NCI-H82 treated with DMSO at 0.1 percent for 48 hours (cell line): ENCODE data around the gene STAT4.

Experiments
- DNase-seq: peaks from one replicate; lab custom pipeline; 2025; ENCODE audit not compliant: unreplicated experiment; lab: John Stamatoyannopoulos, UW

Gene STAT4

DNA sequence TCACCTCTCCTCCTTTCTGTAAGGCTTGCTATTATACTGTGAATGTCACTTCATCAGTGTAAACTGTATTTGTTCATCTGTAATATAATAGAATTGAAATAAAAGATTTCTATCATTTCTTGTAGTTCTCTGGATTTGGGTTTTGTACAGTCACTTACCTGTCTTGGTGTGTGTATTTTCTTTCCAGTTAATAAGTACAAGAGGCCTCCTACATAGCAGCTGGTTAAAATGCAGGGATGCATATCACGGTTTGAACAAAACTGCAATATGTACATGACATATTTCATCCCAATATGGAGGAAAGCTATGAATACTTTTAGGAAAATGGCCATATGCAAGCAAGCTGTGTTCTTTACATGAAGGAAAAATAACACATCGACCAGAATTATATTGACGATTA, 131.4 kb downstream of the STAT4 start:
- no peak for DNase-seq

DNA sequence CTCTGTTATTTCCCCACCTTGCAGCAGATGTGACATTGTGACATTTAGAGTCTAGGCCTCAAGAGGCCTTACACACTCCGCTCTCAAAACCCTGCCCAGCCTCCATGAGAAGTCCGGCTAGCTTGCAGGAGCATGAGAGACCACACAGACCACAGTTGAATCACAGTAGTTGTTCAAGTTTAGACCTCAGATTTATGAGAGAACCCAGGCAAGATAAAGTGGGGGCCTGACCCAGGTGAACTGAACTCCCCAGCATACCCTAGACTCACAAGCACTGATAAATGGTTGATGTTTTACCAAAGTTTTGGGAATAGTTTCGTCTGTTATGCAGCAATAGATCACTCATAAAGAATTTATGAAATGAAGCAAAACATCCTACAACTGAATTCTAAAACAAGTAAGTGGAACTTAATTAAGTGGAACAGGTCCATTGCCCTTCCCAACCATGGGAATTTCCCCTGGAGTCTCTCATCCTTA, 132.1 kb downstream of the STAT4 start:
- no peak for DNase-seq

DNA sequence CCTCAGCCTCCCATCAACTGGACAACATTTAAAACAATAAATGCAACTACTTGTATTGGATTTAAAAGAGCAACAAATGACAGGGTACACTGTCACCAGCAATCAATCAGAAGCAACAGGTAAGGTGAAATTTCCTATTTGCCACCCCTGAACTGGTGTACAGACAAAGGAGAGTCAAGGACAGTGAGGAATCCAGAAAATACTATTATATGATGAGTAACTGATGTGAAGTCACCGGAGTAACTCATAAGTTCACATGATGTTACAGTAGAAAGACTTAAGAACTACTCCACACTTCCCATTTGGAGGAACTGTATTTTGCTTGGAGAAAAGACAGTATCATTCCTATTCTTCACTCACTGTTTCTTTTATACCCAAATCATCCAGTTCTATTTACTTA, 132.7 kb downstream of the STAT4 start:
- no peak for DNase-seq

DNA sequence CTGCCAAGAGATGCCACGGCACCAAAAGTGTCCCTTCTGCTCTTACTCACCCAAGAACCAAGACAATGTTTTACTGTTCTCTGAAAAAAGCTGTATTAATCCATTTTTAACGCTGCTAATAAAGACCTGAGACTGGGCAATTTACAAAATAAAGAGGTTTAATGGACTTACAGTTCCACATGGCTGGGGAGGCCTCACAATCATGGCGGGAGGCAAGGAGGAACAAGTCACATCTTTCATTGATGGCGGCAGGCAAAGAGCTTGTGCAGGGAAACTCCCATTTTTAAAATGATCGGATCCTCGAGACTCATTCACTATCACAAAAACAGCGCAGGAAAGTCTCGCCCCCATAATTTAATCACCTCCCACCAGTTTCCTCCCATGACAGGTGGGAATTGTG, 135.0 kb downstream of the STAT4 start:
- no peak for DNase-seq

DNA sequence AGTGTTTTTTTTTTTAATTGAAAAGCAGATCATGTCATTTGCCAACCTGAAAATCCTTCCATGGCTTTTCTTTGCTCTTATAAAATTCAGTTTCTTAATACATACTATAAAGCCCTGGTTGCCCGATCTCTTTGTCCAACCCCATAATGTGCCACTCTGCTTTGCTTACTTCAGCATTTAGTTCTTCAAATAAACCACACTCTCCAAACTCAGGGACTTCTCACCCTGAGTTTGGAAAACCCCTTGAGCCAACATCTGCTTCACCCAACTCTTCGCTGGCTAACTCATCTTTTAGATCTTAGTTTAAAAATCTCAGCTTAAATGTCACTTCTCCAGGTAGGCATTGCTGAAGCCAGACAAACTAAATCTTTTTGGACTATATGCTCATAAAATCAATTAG, 135.6 kb downstream of the STAT4 start:
- no peak for DNase-seq

DNA sequence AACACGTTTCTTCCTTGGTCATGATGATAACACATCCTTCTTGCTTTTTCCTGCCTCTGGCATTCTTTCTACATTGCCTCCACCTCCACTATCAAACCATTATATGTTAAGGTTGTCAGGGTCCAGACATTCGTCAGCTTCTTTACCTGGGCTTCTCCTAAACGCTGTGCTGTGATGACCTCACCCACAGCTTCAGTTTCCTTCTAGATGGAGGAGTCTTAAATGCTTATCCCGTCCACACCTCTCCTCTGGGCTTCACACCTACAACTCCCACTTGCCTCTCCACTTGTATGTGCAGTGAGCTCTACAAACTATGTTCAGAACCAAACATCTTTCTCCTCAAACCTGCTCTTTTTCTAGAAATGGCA, 136.2 kb downstream of the STAT4 start:
- DNase-seq, result no peak

DNA sequence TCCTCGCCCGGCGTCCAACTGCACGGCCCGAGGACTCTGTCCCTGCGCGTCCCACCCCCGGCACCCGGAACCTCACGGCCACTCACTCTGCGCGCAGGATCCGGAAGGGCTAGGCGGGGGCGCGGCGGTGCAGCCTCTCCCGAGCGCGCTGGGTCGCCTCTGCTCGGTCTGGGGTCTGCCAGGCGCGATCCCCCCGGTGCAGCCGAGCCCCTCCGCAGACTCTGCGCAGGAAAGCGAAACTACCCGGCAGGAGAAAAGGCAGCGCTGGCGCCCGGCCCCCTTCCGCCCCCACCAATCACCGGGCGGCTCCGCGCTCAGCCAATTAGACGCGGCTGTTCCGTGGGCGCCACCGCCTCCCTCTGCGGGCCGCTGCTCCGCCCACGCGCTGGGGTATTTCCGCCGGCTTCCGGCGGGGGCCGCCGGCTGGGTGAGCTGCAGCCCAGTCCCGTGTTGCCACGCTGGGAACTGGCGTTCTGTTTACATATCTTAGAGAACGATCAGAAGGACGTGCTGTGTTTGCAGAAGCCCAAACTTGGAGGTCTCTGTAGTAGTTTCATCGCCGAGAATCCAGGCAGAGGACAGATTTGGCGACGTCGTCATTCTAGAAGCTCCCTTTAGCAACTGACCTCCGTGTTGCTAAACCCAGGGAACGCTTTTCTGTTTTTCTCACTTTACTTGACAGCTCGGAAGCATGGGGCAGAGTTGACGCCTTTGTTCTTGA, 136.7 kb downstream of the STAT4 start, which contains the start of gene STAT1:
Gene STAT1 (minus strand): TSS at position 240 of the 721 bp plus-strand sequence. CDS start 4,168 bp downstream, outside the sequence.
- peak; percentile 55 for DNase-seq

DNA sequence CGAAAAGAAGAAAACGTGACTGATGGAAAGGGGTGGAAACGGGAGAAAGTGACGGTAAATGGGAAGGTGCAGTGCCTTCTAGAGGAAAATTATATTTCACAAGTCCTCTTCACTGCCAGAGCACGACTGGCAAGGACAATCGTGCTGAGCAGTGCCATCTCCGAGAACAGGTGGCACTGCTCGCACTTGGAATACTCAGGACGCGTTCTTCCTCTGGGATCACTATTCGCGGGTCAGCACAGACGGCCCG, 137.2 kb downstream of the STAT4 start:
- DNase-seq, result no peak

DNA sequence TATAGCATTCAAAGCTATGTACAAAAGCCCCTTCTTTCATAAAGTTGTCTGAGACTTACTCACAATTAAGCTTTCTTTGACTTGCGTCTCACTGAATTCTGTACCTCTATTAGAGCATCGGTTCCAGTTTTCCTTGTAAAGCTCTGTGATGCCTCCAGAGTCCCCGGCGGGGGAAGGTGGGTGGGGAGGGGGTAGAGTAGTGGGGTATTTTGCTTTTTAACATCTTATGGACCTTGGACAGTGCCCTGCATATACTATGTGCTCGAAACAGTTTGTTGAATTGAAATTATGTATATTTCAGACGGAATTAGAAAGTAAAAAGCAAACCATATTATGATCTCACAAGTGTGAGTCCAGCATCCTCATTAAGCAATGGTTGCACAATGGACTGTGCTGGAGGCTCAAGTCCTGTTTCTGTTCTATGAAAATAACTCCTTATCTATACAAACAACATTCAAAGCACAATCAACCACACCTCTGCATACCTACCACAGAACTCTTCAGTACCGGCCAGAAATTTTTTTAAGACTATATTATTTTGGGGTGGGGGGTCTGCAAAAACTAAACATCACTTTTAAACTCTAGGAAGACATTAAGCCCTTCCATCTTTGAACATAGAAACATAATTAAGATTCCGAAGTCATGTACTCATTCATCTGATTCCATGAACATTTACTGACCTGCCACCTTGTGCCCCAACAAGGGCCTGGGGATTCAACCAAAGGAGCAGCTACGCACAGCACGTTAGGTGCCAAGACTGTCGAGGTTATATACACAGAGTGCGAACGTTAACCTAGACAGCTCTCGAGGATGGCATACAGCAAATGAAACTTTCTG, 137.7 kb downstream of the STAT4 start:
- no peak for DNase-seq

DNA sequence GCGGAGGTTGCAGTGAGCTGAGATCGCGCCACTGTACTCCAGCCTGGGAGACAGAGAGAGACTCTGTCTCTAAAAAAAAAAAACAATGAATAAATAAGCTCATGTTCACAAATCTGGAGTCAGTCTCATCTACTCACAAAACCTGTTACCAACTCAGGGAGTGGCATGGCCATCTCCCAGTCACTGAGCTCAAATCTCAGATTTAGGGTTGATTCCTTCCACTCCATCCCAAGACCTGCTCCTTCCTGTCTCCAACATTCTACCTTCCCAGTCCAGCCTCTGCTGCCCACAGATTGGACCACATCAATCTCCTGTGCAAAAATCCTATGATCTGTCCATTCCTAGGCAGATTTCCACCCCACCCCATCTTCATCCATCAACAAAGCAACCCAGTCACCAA, 138.4 kb downstream of the STAT4 start:
- DNase-seq, result no peak

DNA sequence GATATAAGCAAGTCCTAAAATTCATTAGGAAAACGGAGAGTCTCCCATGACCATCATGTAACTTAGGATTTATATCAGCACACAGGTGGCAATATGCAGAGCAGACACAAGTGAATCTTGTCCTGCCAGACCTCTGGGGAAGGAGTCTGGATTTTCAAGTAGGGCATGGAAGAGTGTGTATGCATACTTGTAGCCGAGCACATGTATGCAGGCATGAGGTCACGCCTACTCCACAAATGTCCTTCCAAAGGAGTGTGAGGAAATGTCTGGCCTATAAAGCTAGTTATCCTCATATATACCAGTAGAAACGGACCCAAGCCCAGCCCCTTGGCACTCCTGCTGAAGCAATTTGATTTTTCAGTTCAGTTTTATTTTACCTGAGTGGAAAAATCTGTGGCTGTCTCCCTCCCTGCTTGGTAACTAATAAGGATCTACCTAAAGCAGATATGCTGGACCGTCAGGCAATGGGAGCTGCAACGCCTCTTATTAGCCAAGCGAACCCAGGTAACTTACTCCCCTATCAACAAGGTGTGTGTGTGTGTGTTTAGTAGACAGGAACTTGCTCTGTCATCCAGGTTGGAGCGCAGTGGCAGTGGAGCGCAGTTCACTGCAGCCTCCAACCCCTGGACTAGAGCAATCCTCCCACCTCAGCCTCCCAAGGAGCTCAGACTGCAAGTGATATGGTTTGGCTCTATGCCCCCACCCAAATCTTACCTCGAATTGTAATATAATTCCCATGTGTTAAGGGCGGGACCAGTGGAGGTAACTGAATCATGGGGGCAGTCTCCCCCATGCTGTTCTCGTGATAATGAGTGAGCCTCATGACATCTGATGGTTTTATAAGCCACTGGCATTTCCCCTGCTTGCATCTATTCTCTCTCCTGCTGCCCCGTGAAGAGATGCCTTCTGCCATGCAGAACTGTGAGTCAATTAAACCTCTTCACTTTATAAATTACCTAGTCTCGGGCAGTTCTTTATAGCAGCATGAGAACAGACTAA, 139.6 kb downstream of the STAT4 start:
- no peak for DNase-seq

DNA sequence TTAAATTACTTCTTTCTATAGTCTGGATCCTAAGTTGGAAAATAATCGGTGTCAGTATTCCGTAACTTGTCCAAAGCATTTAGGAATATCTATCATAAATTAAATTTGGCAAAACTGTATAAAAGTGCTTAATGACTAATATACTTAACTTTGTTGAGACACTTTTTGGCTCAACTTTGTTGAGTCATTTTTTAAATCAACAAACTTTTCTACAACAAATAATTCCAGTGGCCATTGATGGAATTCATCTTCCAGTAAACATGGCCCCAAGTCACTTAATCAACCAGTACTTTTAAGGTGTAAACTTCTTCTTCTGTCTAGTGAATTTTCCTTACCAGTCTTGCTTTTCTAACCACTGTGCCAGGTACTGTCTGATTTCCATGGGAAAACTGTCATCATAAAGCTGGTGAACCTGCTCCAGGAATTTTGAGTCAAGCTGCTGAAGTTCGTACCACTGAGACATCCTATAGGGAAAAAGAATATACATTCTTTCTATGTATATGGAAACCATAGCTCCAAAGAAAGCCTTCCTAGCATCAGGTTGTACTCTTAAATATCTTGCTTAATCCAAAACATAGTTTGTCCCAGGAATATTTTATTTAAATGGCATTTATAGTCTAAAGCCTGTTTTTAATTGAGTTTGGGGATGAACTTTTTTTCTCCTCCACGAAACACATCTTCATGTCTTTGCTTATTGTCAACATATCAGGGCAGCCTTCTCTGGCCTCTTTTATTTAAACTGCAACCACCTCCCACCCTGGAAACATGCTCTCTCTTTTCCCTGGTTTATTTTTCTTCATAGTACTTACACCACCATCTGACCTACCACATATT, 141.0 kb downstream of the STAT4 start:
- no peak for DNase-seq

DNA sequence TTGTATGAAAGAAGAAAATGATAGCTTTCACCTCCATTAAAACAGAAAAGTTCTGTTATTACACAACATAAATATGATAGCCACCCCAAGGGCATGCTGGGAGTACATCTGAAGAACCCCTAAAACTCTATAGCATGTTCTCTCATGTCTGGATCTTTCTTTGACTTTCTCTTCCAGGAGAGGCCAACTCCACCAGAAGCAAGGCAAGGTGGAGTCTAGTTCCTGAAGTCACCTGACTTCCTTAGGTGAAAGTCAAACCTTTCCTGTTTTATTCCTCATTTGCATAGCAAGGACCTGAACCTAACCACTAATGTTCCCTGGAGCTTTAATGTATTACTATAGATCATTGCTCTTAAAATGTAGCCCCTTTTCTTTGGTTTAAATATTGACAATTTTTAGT, 142.5 kb downstream of the STAT4 start:
- DNase-seq, result no peak

DNA sequence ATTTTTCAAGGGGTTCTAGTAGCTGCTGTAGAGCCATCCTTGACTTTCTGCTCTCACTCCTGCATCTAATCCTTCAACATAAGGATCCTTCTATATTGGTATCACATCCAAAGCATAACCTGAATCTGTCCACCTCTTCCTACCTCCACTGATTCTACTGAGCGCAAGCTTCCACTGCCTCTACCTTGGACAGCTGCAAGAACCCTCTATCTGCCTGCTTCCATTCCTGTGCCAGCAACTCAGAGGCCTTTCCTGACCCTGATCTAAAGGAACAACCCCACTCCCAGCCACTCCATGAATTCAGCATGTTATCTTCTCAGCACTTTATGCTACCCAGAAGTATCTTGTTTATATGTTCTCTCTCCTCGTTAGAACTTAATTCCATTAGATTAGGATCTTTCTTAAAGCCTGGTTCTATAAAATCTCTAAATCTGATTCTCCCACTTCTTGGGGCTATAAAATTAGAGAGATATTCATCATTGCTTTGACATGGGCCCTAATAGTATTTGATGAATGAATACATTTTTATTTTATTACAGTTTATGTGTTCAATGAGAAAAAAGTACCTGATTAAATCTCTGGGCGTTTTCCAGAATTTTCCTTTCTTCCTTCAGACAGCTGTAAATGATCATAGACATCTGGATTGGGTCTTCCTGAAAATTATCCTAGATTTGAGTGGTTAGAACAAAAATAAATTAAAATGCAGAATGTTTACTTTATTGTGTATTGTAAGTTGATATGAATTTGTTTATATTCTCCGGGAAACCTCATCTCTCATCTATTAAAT, 143.6 kb downstream of the STAT4 start:
- no peak for DNase-seq

DNA sequence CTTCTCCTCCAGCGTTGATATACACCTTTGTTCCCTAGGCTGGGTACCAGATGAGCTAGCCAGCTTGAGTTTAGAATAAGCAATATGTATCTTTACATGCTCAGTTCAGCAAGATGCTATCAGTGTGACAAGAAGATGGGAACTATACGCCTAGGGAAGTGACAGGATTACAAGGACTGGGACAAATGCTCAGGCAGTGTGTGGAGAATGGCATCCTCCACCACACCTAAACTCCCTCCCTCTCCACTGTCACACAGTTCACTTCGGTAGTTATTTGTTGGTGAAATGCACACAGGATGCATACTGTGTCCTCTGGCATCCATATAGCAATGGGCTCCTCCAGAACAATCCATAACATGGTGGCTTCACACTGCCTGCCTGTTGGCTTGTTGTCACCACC, 144.5 kb downstream of the STAT4 start:
- DNase-seq, result no peak

DNA sequence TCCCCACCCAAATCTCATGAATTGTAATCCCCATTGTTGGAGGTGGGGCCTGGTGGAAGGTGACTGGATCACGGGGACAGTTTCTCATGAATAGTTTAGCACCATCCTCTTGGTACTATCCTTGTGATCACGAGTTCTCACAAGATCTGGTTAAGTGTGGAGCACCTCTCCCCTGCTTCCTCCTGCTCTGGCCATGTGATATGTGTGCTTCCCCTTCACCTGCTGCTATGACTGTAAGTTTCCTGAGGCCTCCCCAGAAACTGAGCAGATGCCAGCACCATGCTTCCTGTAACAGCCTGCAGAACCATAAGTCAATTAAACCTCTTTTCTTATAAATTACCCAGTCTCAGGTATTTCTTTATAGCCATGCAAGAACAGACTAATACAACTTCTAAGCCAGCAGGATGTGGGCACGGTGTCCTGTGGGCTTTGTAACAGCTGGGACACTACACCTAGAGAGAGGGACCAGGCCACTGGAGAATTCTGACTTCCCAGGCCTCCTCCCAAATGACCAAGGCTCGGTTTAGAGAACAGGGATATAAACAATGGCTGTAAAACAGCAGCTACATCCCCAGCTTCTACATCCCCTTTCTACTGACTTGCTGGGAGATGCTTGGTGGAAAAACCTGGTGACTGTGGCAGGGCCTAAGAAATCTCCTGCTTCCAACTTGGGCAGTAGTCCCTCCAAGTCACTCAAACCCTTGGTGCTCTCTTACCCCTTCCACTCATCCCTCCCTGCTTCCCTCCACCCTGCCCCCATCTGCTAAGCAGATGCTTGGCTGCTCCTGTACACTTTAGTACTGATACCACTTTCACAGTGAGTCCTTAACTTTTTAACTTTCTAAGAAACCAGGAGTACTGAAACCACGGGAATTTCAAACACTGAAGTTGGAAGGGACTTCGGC, 147.1 kb downstream of the STAT4 start:
- no peak for DNase-seq

DNA sequence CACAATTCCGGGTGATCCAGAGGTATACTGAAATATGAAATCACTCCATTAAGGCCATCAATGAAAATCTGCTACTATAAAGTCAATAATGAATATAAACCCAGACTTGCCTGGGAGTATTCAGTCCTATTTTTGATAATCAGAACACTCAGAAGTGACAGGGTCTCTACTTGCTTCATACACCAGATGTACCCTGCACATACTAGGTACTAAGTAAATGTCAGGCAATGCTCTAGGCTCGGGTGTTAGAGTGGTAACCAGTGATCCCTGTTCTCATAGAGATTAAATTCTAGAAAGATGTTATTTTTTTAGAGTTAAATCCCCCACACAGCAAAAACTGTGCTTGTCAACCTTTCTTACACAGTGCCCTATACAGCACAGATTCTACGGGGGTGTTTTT, 149.2 kb downstream of the STAT4 start:
- no peak for DNase-seq

DNA sequence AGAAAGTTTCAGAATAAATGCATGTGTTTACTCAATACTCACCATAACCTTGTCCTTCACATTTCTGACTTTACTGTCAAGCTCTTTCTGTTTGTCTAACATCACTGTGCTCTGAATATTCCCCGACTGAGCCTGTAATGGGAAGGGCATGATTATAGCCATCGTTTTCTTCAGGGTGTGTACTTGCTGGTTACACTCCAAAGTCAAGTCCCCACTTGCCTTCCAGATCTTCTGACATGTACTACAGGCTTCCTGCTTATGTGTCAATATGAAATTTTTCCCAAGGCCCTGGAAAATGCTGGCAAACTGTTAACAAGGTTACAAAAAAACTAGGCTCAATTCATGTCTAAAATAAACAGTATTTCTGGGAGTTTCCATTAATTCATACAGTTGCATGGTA, 149.8 kb downstream of the STAT4 start:
- DNase-seq, result no peak
